ENCODE results near the gene ANKRD44.

ANKRD44 gene

GRCh38 chr2:197097578-197098366 is 212.8 kb downstream of the ANKRD44 start:
- Histone ChIP-seq H3K4me3 (ENCODE audit: low read length) (no peak overlapping the region), H3F3A (ENCODE audit: control insufficient read depth, insufficient read depth) (no peaks in the 10 kb centered on the region), H3K4me1 (ENCODE audit: control insufficient read depth, low read length) (no peaks in the 10 kb centered on the region), H3K79me2 (ENCODE audit: control insufficient read depth, low read length) (no peaks in the 10 kb centered on the region), H3K9me3 (ENCODE audit: control insufficient read depth, insufficient read depth, low read length) (no peaks in the 10 kb centered on the region), H4K20me1 (ENCODE audit: control insufficient read depth, insufficient read depth, low read depth, low read length) (no peaks in the 10 kb centered on the region), H3K36me3 (ENCODE audit: control insufficient read depth, low read length) (peaks cover 24% of the 10 kb centered on the region), H3K27ac (ENCODE audit: low read depth, low read length) (no peak overlapping the region), H3K27me3 (ENCODE audit: control insufficient read depth, low read length) (no peaks in the 10 kb centered on the region), H3K9me2 (replicated peaks; ENCODE audit: control insufficient read depth, low read length) (no peaks in the 10 kb centered on the region), H3K4me2 (ENCODE audit: low read length) (no peak overlapping the region)
- TF ChIP-seq CTCF (IDR thresholded peaks at IDR 0.05; ENCODE audit: low read depth, low read length, poor library complexity, severe bottlenecking) (no peak), EZH2phosphoT487 (IDR thresholded peaks at IDR 0.05; ENCODE audit: borderline replicate concordance, low read length) (no peak)

- peaks cover 21% of the 10 kb centered on the region for H3K36me3 ChIP-seq (ENCODE audit: control insufficient read depth, low read length)
- H3K4me1 ChIP-seq (ENCODE audit: control insufficient read depth, low read length) = no peaks in the 10 kb centered on the region
- H3K9me3 ChIP-seq (ENCODE audit: control insufficient read depth, insufficient read depth, low read length) = no peaks in the 10 kb centered on the region
- H3K9me2 ChIP-seq (replicated peaks; ENCODE audit: control insufficient read depth, low read length) = no peaks in the 10 kb centered on the region
- no peak overlapping the region for H3K4me3 ChIP-seq (ENCODE audit: low read length)
- no peaks in the 10 kb centered on the region for H3K79me2 ChIP-seq (ENCODE audit: control insufficient read depth, low read length)
- H3F3A ChIP-seq (ENCODE audit: control insufficient read depth, insufficient read depth) = no peaks in the 10 kb centered on the region
- H3K27ac ChIP-seq (ENCODE audit: low read depth, low read length) = no peak overlapping the region
- H3K27me3 ChIP-seq (ENCODE audit: control insufficient read depth, low read length) = no peaks in the 10 kb centered on the region
- H3K4me2 ChIP-seq (ENCODE audit: low read length) = no peak overlapping the region
- TF ChIP-seq CTCF (IDR thresholded peaks at IDR 0.05; ENCODE audit: low read depth, low read length, poor library complexity, severe bottlenecking) (no peak), EZH2phosphoT487 (IDR thresholded peaks at IDR 0.05; ENCODE audit: borderline replicate concordance, low read length) (no peak)
- H4K20me1 ChIP-seq (ENCODE audit: control insufficient read depth, insufficient read depth, low read depth, low read length) = no peaks in the 10 kb centered on the region
Observed at GRCh38 chr2:197096649-197097048, 213.9 kb downstream of the ANKRD44 start.

- peaks cover 14% of the 10 kb centered on the region for H3K36me3 ChIP-seq (ENCODE audit: control insufficient read depth, low read length)
- no peak overlapping the region for H3K27ac ChIP-seq (ENCODE audit: low read depth, low read length)
- H3K4me2 ChIP-seq (ENCODE audit: low read length) = no peak overlapping the region
- H3K4me3 ChIP-seq (ENCODE audit: low read length) = no peak overlapping the region
- H3K9me2 ChIP-seq (replicated peaks; ENCODE audit: control insufficient read depth, low read length) = no peaks in the 10 kb centered on the region
- H3K4me1 ChIP-seq (ENCODE audit: control insufficient read depth, low read length) = no peaks in the 10 kb centered on the region
- no peaks in the 10 kb centered on the region for H4K20me1 ChIP-seq (ENCODE audit: control insufficient read depth, insufficient read depth, low read depth, low read length)
- no peak for TF ChIP-seq EZH2phosphoT487 (IDR thresholded peaks at IDR 0.05; ENCODE audit: borderline replicate concordance, low read length)
- no peak for TF ChIP-seq CTCF (IDR thresholded peaks at IDR 0.05; ENCODE audit: low read depth, low read length, poor library complexity, severe bottlenecking)
- no peaks in the 10 kb centered on the region for H3F3A ChIP-seq (ENCODE audit: control insufficient read depth, insufficient read depth)
- H3K27me3 ChIP-seq (ENCODE audit: control insufficient read depth, low read length) = no peaks in the 10 kb centered on the region
- no peaks in the 10 kb centered on the region for H3K79me2 ChIP-seq (ENCODE audit: control insufficient read depth, low read length)
- H3K9me3 ChIP-seq (ENCODE audit: control insufficient read depth, insufficient read depth, low read length) = no peaks in the 10 kb centered on the region
Observed at GRCh38 chr2:197092431-197092830, 218.1 kb downstream of the ANKRD44 start.

Data from DOHH2 (cell line).